Left lung (tissue), 10 donors: ENCODE measurements around the gene SP2. TPM values are rescaled to one million over a fixed set of nuclear protein-coding genes. Genes with fewer than 3 reads are reported as not detected.

Experiments used
- ATAC-seq: fragments of 200-7000 bp; cut with Tn5 transposase; one replicate; pipeline ENCODE4 v1.9.1; 2020; ENCODE audit warnings: moderate library complexity
- DNase-seq, 4 donors: peaks; one replicate each; pipeline ENCODE4 v3.0.0-alpha.2; 2013 to 2020
- H3K27ac ChIP-seq, 2 donors: fragments of 200-600 bp; sonication (generic) in 1 of 2; one replicate each; pipeline versions ENCODE4 v1.5.0 to v1.8.0; 2020 to 2021
- H3K27me3 ChIP-seq, 2 donors: fragments of 200-600 bp; sonication (generic) in 1 of 2; one replicate each; pipeline versions ENCODE4 v1.5.0 to v1.8.0; 2020 to 2021
- H3K36me3 ChIP-seq, 2 donors: fragments of 200-600 bp; sonication (generic) in 1 of 2; one replicate each; pipeline versions ENCODE4 v1.5.0 to v1.8.0; 2020 to 2021
- H3K4me1 ChIP-seq, 2 donors: fragments of 200-600 bp; one replicate each; pipeline ENCODE4 v1.8.0; 2021
- H3K4me3 ChIP-seq, 2 donors: fragments of 200-600 bp; sonication (generic) in 1 of 2; one replicate each; pipeline versions ENCODE4 v1.5.0 to v1.8.0; 2020 to 2021; ENCODE audit warnings: mild to moderate bottlenecking in 1 of 2
- H3K9me3 ChIP-seq, 2 donors: fragments of 200-600 bp; sonication (generic) in 1 of 2; one replicate each; pipeline versions ENCODE4 v1.5.0 to v1.8.0; 2020 to 2021
- CTCF ChIP-seq, 2 donors: fragments of 200-600 bp; sonication (generic) in 1 of 2; IDR thresholded peaks; one replicate each; pipeline versions ENCODE4 v1.5.0 to v1.8.0; 2021; ENCODE audit warnings: antibody characterized with exemption in 2 of 2
- intact Hi-C, 2 donors: fragments of 100-400 bp; cut with DNase I; formaldehyde crosslinking; loops; one replicate each; pipeline versions ENCODE4 v1.11.2 to v1.14.2; 2022
- polyA plus RNA-seq, 6 donors: library from polyadenylated mRNA; unstranded; fragments of 120-200 nt; gene quantifications; one replicate each; pipeline ENCODE4 v1.2.1, GENCODE V29; 2013; ENCODE audit not compliant: insufficient read length in 6 of 6
- total RNA-seq, 2 donors: library from RNA; stranded (reverse); fragmentation: NEBNext Ultra II Directional; extraction: Animal tissue kit (Norgen Biotek cat#: 25700); gene quantifications; one replicate each; pipeline ENCODE4 v1.2.1, GENCODE V29; 2021
- donor health status: DM: no; HTN: yes; CAD: no.
- donor health status: DM: no; HTN: no; CAD: no.

The SP2 gene
- total and polyA plus RNA-seq, 8 donors, result 14.2 to 23.0 (median 21.8) TPM

- Histone ChIP-seq H3K27me3 (no peaks in the 10 kb centered on the region), H3K4me3 (peak overlapping the region; percentile 57 to 86), H3K4me1 (peaks cover 13 to 48% of the 10 kb centered on the region in 2 donors), H3K9me3 (no peaks in the 10 kb centered on the region), H3K27ac (peak overlapping the region; percentile 89 to 97), H3K36me3 (peaks cover 0 to 14% of the 10 kb centered on the region in 2 donors)
- no peak for ATAC-seq
- intact Hi-C loops, result no loop called here
- no peak for TF ChIP-seq CTCF (IDR thresholded peaks at IDR 0.05)
- DNase-seq, result no peak
These were observed 1.3 kb upstream of the SP2 start for GRCh38 chr17:47894498-47895346.

- DNase-seq, result peak in 1 of 4 donors; percentile 55
- intact Hi-C loops, result no loop called here
- peak; percentile 14 for ATAC-seq
- TF ChIP-seq CTCF (IDR thresholded peaks at IDR 0.05), result no peak
- peak overlapping the region; percentile 89 to 97 for H3K27ac ChIP-seq
- peak overlapping the region; percentile 57 to 86 for H3K4me3 ChIP-seq
- H3K4me1 ChIP-seq, result peaks cover 13 to 48% of the 10 kb centered on the region in 2 donors
- H3K27me3 ChIP-seq, result no peaks in the 10 kb centered on the region
- peaks cover 0 to 15% of the 10 kb centered on the region in 2 donors for H3K36me3 ChIP-seq
- H3K9me3 ChIP-seq, result no peaks in the 10 kb centered on the region
These were observed 635 bp upstream of the SP2 start for GRCh38 chr17:47895347-47895855.

GRCh38 chr17:47896672-47897490 lies 845 bp downstream of the SP2 start:
- Histone ChIP-seq H3K9me3 (no peaks in the 10 kb centered on the region), H3K4me3 (peak overlapping the region; percentile 86 to 90), H3K36me3 (peaks cover 0 to 15% of the 10 kb centered on the region in 2 donors), H3K4me1 (peaks cover 13 to 55% of the 10 kb centered on the region in 2 donors), H3K27me3 (no peaks in the 10 kb centered on the region), H3K27ac (peak overlapping the region; percentile 95 to 97)
- ATAC-seq (no peak), DNase-seq (no peak)
- TF ChIP-seq CTCF (IDR thresholded peaks at IDR 0.05), result no peak
- intact Hi-C loops, result no loop called here

- no peak for DNase-seq
- Histone ChIP-seq H3K9me3 (no peaks in the 10 kb centered on the region), H3K27me3 (no peaks in the 10 kb centered on the region), H3K27ac (peak overlapping the region; percentile 95 to 97), H3K4me3 (peak overlapping the region; percentile 86 to 90), H3K36me3 (peaks cover 0 to 15% of the 10 kb centered on the region in 2 donors), H3K4me1 (peaks cover 13 to 55% of the 10 kb centered on the region in 2 donors)
- no peak for TF ChIP-seq CTCF (IDR thresholded peaks at IDR 0.05)
- intact Hi-C loops, result no loop called here
- ATAC-seq, result no peak
These were observed 1.5 kb downstream of the SP2 start for GRCh38 chr17:47897561-47897960.
